Vagina (tissue), 2 donors: Measurements from ENCODE around the gene PDE4D. TPM values are rescaled to one million over a fixed set of nuclear protein-coding genes. Genes with fewer than 3 reads are reported as not detected.
A peak's percentile ranks its signal among the peaks of the same experiment; 100 is the strongest.

ENCODE experiments used
- DNase-seq, 2 donors: peaks; one replicate each; pipeline ENCODE4 v3.0.0-alpha.2; 2017; ENCODE audit errors: extremely low spot score in 2 of 2
- H3K27ac ChIP-seq: fragments of 200-600 bp; sonication (generic); one replicate; pipeline ENCODE4 v1.5.1; 2019
- H3K27me3 ChIP-seq: fragments of 200-600 bp; sonication (generic); one replicate; pipeline ENCODE4 v1.5.1; 2019
- H3K36me3 ChIP-seq, 2 donors: fragments of 200-600 bp; sonication (generic); one replicate each; pipeline ENCODE4 v1.5.1; 2017 to 2019
- H3K4me1 ChIP-seq: fragments of 200-600 bp; sonication (generic); one replicate; pipeline ENCODE4 v1.5.1; 2019
- H3K4me3 ChIP-seq, 2 donors: fragments of 200-600 bp; sonication (generic); 1 replicate in 1 of 2; 2 replicates in 1 of 2; pipeline ENCODE4 v1.5.1; 2016 to 2019
- H3K9me3 ChIP-seq: fragments of 200-600 bp; sonication (generic); one replicate; pipeline ENCODE4 v1.5.1; 2019
- CTCF ChIP-seq, 3 experiments: fragments of 450-650 bp in 2 of 3; fragments of 200-600 bp in 1 of 3; sonication (generic) in 1 of 3; IDR thresholded peaks; one replicate each; pipeline ENCODE4 v1.5.1; 2017 to 2019; ENCODE audit warnings: antibody characterized with exemption in 3 of 3, mild to moderate bottlenecking in 2 of 3, moderate library complexity in 2 of 3
- POLR2A ChIP-seq, 2 donors: fragments of 450-650 bp; IDR thresholded peaks; one replicate each; pipeline ENCODE4 v1.6.1; 2017; ENCODE audit warnings: antibody characterized with exemption in 2 of 2, mild to moderate bottlenecking in 2 of 2, moderate library complexity in 2 of 2
- POLR2AphosphoS5 ChIP-seq, 2 donors: sonication (generic); formaldehyde crosslinking; IDR thresholded peaks; one replicate each; pipeline ENCODE4 v1.9.0; 2017; ENCODE audit warnings: antibody characterized with exemption in 2 of 2, mild to moderate bottlenecking in 2 of 2, low read depth in 1 of 2; ENCODE audit not compliant: insufficient read depth in 1 of 2
- intact Hi-C: fragments of 100-400 bp; cut with DNase I; formaldehyde crosslinking; loops from one replicate; pipeline ENCODE4 v1.15.1; 2023
- total RNA-seq: library from RNA; depleted of rRNA; stranded (reverse); fragments of >200 nt; gene quantifications from one replicate; pipeline ENCODE4 v1.2.3, GENCODE V29; 2016

Gene PDE4D
- total RNA-seq, 1 donor from 2014 or later, result 86.9 TPM

GRCh38 chr5:59791617-59792016 is 101.9 kb downstream of the PDE4D start:
- peaks cover 20% of the 10 kb centered on the region for H3K4me1 ChIP-seq
- no peak for DNase-seq
- no peaks in the 10 kb centered on the region for H3K36me3 ChIP-seq
- no peak for TF ChIP-seq POLR2A (IDR thresholded peaks at IDR 0.05)
- TF ChIP-seq POLR2AphosphoS5 (IDR thresholded peaks at IDR 0.05; ENCODE audit: insufficient read depth in 1 of 2, low read depth in 1 of 2), result no peak
- TF ChIP-seq CTCF (IDR thresholded peaks at IDR 0.05), result no peak
- intact Hi-C loops, result loop anchor here (10.0 kb wide), 1 partner anchor 387 kb away; no protein-coding TSS in a partner anchor
- no peak overlapping the region for H3K27ac ChIP-seq
- H3K4me3 ChIP-seq, result no peak overlapping the region
- no peaks in the 10 kb centered on the region for H3K9me3 ChIP-seq
- no peaks in the 10 kb centered on the region for H3K27me3 ChIP-seq

- no peak overlapping the region for H3K4me3 ChIP-seq
- H3K27ac ChIP-seq, result peak overlapping the region; percentile 48
- H3K4me1 ChIP-seq, result peaks cover 20% of the 10 kb centered on the region
- TF ChIP-seq POLR2A (IDR thresholded peaks at IDR 0.05) (no peak), CTCF (IDR thresholded peaks at IDR 0.05) (no peak), POLR2AphosphoS5 (IDR thresholded peaks at IDR 0.05; ENCODE audit: insufficient read depth in 1 of 2, low read depth in 1 of 2) (no peak)
- DNase-seq, result no peak
- no peaks in the 10 kb centered on the region for H3K27me3 ChIP-seq
- no peaks in the 10 kb centered on the region for H3K9me3 ChIP-seq
- intact Hi-C loops, result loop anchor here (10.0 kb wide), 1 partner anchor 386 kb away; no protein-coding TSS in a partner anchor
- no peaks in the 10 kb centered on the region for H3K36me3 ChIP-seq
These were observed 102.6 kb downstream of the PDE4D start for GRCh38 chr5:59790776-59791475.

- Histone ChIP-seq H3K36me3 (no peaks in the 10 kb centered on the region), H3K4me3 (no peak overlapping the region), H3K9me3 (no peaks in the 10 kb centered on the region), H3K27ac (peak overlapping the region; percentile 48), H3K27me3 (no peaks in the 10 kb centered on the region), H3K4me1 (peaks cover 20% of the 10 kb centered on the region)
- DNase-seq, result no peak
- no peak for TF ChIP-seq POLR2AphosphoS5 (IDR thresholded peaks at IDR 0.05; ENCODE audit: insufficient read depth in 1 of 2, low read depth in 1 of 2)
- TF ChIP-seq CTCF (IDR thresholded peaks at IDR 0.05), result no peak
- no peak for TF ChIP-seq POLR2A (IDR thresholded peaks at IDR 0.05)
- intact Hi-C loops, result loop anchor here (10.0 kb wide), 1 partner anchor 386 kb away; no protein-coding TSS in a partner anchor
These were observed 103.2 kb downstream of the PDE4D start for GRCh38 chr5:59790376-59790775.

- peaks cover 20% of the 10 kb centered on the region for H3K4me1 ChIP-seq
- H3K36me3 ChIP-seq, result no peaks in the 10 kb centered on the region
- H3K9me3 ChIP-seq, result no peaks in the 10 kb centered on the region
- intact Hi-C loops, result loop anchor here (10.0 kb wide), 1 partner anchor 385 kb away; no protein-coding TSS in a partner anchor
- no peaks in the 10 kb centered on the region for H3K27me3 ChIP-seq
- no peak overlapping the region for H3K4me3 ChIP-seq
- no peak for DNase-seq
- TF ChIP-seq POLR2AphosphoS5 (IDR thresholded peaks at IDR 0.05; ENCODE audit: insufficient read depth in 1 of 2, low read depth in 1 of 2) (no peak), CTCF (IDR thresholded peaks at IDR 0.05) (no peak)
- H3K27ac ChIP-seq, result no peak overlapping the region
These were observed 103.6 kb downstream of the PDE4D start for GRCh38 chr5:59789894-59790293.

- Histone ChIP-seq H3K27ac (no peak overlapping the region), H3K9me3 (no peaks in the 10 kb centered on the region), H3K4me1 (peaks cover 20% of the 10 kb centered on the region), H3K4me3 (no peak overlapping the region), H3K36me3 (no peaks in the 10 kb centered on the region), H3K27me3 (no peaks in the 10 kb centered on the region)
- intact Hi-C loops, result no loop called here
- TF ChIP-seq CTCF (IDR thresholded peaks at IDR 0.05), result no peak
- TF ChIP-seq POLR2AphosphoS5 (IDR thresholded peaks at IDR 0.05; ENCODE audit: insufficient read depth in 1 of 2, low read depth in 1 of 2), result peak in 1 of 2 donors; percentile 14
- no peak for TF ChIP-seq POLR2A (IDR thresholded peaks at IDR 0.05)
- no peak for DNase-seq
These were observed 104.3 kb downstream of the PDE4D start for GRCh38 chr5:59789197-59789596.
